GM23248 (cell line): ENCODE measurements around the gene STK36. TPM values are rescaled to one million over a fixed set of nuclear protein-coding genes. Genes with fewer than 3 reads are reported as not detected.

Experiments used
- DNase-seq: peaks from one replicate; pipeline ENCODE4 v3.0.0-alpha.2; 2015
- H2AFZ ChIP-seq: fragments of 200-600 bp; sonication (generic); 2 replicates; pipeline ENCODE4 v1.6.1; 2016; ENCODE audit warnings: antibody characterized with exemption
- H3F3A ChIP-seq: fragments of 200-600 bp; sonication (generic); 2 replicates; pipeline ENCODE4 v1.6.1; 2016; ENCODE audit warnings: mild to moderate bottlenecking, antibody characterized with exemption, mixed run types; ENCODE audit not compliant: insufficient read depth
- H3K27ac ChIP-seq: fragments of 200-600 bp; sonication (generic); 2 replicates; pipeline ENCODE4 v1.5.1; 2016; ENCODE audit warnings: mild to moderate bottlenecking
- H3K27me3 ChIP-seq: fragments of 200-600 bp; sonication (generic); replicated peaks from 2 replicates; pipeline ENCODE4 v1.6.1; 2016; ENCODE audit warnings: mild to moderate bottlenecking; ENCODE audit not compliant: insufficient read depth
- H3K36me3 ChIP-seq: fragments of 200-600 bp; sonication (generic); 2 replicates; pipeline ENCODE4 v1.6.1; 2016; ENCODE audit warnings: low read depth, mild to moderate bottlenecking
- H3K4me1 ChIP-seq: fragments of 200-600 bp; sonication (generic); 2 replicates; pipeline ENCODE4 v1.6.1; 2016; ENCODE audit warnings: mild to moderate bottlenecking; ENCODE audit not compliant: insufficient read depth
- H3K4me2 ChIP-seq: fragments of 200-600 bp; sonication (generic); one replicate; pipeline ENCODE4 v1.6.1; 2016; ENCODE audit warnings: mild to moderate bottlenecking; ENCODE audit not compliant: unreplicated experiment
- H3K4me3 ChIP-seq: fragments of 200-600 bp; sonication (generic); 2 replicates; pipeline ENCODE4 v1.5.1; 2016; ENCODE audit warnings: mild to moderate bottlenecking
- H3K79me2 ChIP-seq: fragments of 200-600 bp; sonication (generic); 2 replicates; pipeline ENCODE4 v1.6.1; 2016; ENCODE audit warnings: mild to moderate bottlenecking; ENCODE audit not compliant: insufficient read depth
- H3K9ac ChIP-seq: fragments of 200-600 bp; sonication (generic); 2 replicates; pipeline ENCODE4 v1.6.1; 2016; ENCODE audit warnings: mild to moderate bottlenecking
- H3K9me2 ChIP-seq: fragments of 200-600 bp; sonication (generic); 2 replicates; pipeline ENCODE4 v1.6.1; 2016; ENCODE audit warnings: mixed run types, mild to moderate bottlenecking, moderate library complexity; ENCODE audit not compliant: insufficient read depth
- H3K9me3 ChIP-seq: fragments of 200-600 bp; sonication (generic); one replicate; pipeline ENCODE4 v1.6.1; 2017; ENCODE audit warnings: low read depth
- H4K20me1 ChIP-seq: fragments of 200-600 bp; sonication (generic); 2 replicates; pipeline ENCODE4 v1.6.0; 2016; ENCODE audit not compliant: insufficient read depth
- EZH2 ChIP-seq: fragments of 200-600 bp; sonication (generic); IDR thresholded peaks from 2 replicates; pipeline ENCODE4 v1.6.1; 2018; ENCODE audit warnings: antibody characterized with exemption, mild to moderate bottlenecking; ENCODE audit not compliant: insufficient read depth, poor library complexity, severe bottlenecking
- EZH2phosphoT487 ChIP-seq: fragments of 200-600 bp; sonication (generic); IDR thresholded peaks from 2 replicates; pipeline ENCODE4 v1.6.1; 2018; ENCODE audit warnings: antibody characterized with exemption, moderate library complexity, mild to moderate bottlenecking, low read depth; ENCODE audit not compliant: insufficient read depth
- WGBS, 2 experiments: methylation state at CpG; one replicate each; pipeline ENCODE4 v1.1.6; 2015 to 2017; ENCODE audit warnings: low lambda C conversion rate in 2 of 2, low coverage in 1 of 2; ENCODE audit errors: missing lambda C conversion rate in 2 of 2; 5-methylcytosine and 5-hydroxymethylcytosine counted together
- in situ Hi-C: fragments of 300-500 bp; cut with MboI; formaldehyde crosslinking; loops from 2 replicates; pipeline ENCODE4 v1.15.0; 2020
- polyA plus RNA-seq: library from polyadenylated mRNA; unstranded; fragments of >200 nt; fragmentation: Nextera tagmentation; extraction: Ambion mirVana; gene quantifications from 2 replicates; pipeline ENCODE4 v1.2.1, GENCODE V29; 2016
- total RNA-seq: library from RNA; depleted of rRNA; stranded (reverse); fragments of >200 nt; shearing (Covaris generic); gene quantifications from 2 replicates; pipeline ENCODE4 v1.2.3, GENCODE V29; 2014

STK36 gene
- total and polyA plus RNA-seq, 2 experiments from 2014 or later: 22.2 to 24.5 TPM

- Histone ChIP-seq H4K20me1 (no peaks in the 10 kb centered on the region), H3K27me3 (no peaks in the 10 kb centered on the region), H3K9ac (no peak overlapping the region), H3K27ac (no peak overlapping the region), H3K4me2 (no peak overlapping the region), H3K9me3 (no peaks in the 10 kb centered on the region), H2AFZ (no peak overlapping the region), H3K9me2 (no peaks in the 10 kb centered on the region), H3K4me3 (no peak overlapping the region), H3K4me1 (peaks cover 4% of the 10 kb centered on the region; the same call in 1 of the 2 replicates), H3K79me2 (peaks cover 33% of the 10 kb centered on the region), H3K36me3 (peaks cover 17% of the 10 kb centered on the region), H3F3A (peaks cover 17% of the 10 kb centered on the region; the same call in 1 of the 2 replicates)
- DNase-seq: no peak
- 82 to 91% methylated on average over 10 of the region's 10 CpGs for WGBS, 2 experiments
- in situ Hi-C loops: no loop called here
- TF ChIP-seq EZH2phosphoT487: no peak
- no peak for TF ChIP-seq EZH2
Observed at GRCh38 chr2:218662827-218663226, 9.1 kb upstream of the STK36 start.

GRCh38 chr2:218663901-218664300 is 8.0 kb upstream of the STK36 start:
- no peak overlapping the region for H3K27ac ChIP-seq
- peaks cover 17% of the 10 kb centered on the region; the same call in 1 of the 2 replicates for H3F3A ChIP-seq
- H4K20me1 ChIP-seq: 0 out of 2 replicates have a peak, but pooled peaks cover under 1% of the 10 kb centered on the region
- no peak overlapping the region for H3K4me3 ChIP-seq
- H2AFZ ChIP-seq: no peak overlapping the region
- no peak overlapping the region for H3K9ac ChIP-seq
- H3K9me3 ChIP-seq: no peaks in the 10 kb centered on the region
- H3K9me2 ChIP-seq: no peaks in the 10 kb centered on the region
- H3K4me1 ChIP-seq: peaks cover 4% of the 10 kb centered on the region; the same call in 1 of the 2 replicates
- peaks cover 18% of the 10 kb centered on the region for H3K36me3 ChIP-seq
- H3K4me2 ChIP-seq: no peak overlapping the region
- no peak for DNase-seq
- no peaks in the 10 kb centered on the region for H3K27me3 ChIP-seq
- WGBS, 2 experiments: 85 to 92% methylated on average over 15 of the region's 15 CpGs
- H3K79me2 ChIP-seq: peaks cover 28% of the 10 kb centered on the region
- in situ Hi-C loops: no loop called here
- no peak for TF ChIP-seq EZH2phosphoT487
- no peak for TF ChIP-seq EZH2

DNA sequence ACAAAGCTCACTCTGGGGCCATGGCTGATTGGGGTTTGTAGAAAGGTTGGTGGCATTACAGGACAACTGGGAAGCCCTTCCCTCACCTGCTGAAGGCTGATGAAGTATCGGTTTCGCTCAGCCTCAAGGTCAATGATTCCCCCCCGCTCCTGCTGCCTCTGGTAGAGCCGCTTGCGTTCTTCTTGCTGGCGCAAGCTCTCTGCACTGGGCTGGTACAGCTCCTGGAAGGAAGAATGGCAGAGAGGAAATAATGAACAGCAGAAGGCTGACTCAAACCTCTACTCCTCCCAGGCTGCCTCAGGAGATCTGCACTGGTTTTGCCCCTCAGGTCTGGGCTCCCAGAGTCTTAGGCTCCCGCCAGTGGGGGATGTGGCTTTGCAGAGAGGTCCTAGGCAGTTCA is 7.2 kb upstream of the STK36 start:
- no peak overlapping the region for H3K27ac ChIP-seq
- H3K4me1 ChIP-seq: peaks cover 4% of the 10 kb centered on the region; the same call in 1 of the 2 replicates
- DNase-seq: no peak
- H3K4me3 ChIP-seq: no peak overlapping the region
- no peak overlapping the region for H3K9ac ChIP-seq
- in situ Hi-C loops: no loop called here
- peaks cover 17% of the 10 kb centered on the region; the same call in 1 of the 2 replicates for H3F3A ChIP-seq
- TF ChIP-seq EZH2 (no peak), EZH2phosphoT487 (no peak)
- H4K20me1 ChIP-seq: 0 out of 2 replicates have a peak, but pooled peaks cover 5% of the 10 kb centered on the region
- H3K36me3 ChIP-seq: peaks cover 18% of the 10 kb centered on the region
- no peak overlapping the region for H2AFZ ChIP-seq
- no peaks in the 10 kb centered on the region for H3K9me3 ChIP-seq
- no peaks in the 10 kb centered on the region for H3K9me2 ChIP-seq
- H3K27me3 ChIP-seq: no peaks in the 10 kb centered on the region
- no peak overlapping the region for H3K4me2 ChIP-seq
- peaks cover 34% of the 10 kb centered on the region for H3K79me2 ChIP-seq
- WGBS, 2 experiments: 99 to 100% methylated on average over 7 of the region's 7 CpGs

DNA sequence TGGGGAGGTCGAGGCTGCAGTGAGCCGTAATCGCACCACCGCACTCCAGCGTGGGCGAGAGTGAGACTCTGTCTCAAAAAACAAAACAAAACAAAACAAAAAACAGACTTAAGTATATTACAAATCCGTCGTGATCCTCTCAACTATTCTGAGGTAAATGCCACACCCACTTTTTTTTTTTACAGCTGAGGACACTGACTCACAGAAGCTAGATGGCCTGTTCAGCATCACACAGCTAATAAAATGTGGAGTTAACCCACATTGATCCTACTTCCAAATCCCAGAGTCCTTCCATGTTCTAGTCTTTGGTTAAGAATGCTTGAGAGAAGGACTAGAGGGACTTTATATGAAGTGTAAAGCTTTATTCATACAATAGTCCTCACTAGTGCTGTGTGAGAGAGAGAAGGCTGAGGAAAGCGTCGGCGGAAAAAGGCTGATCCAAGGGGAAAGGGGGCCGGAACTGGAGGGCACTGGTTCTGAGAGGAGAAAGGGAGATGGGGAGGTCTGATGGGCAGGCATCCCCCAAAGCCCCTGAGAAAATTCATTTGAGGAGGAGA is 711 bp upstream of the STK36 start:
- in situ Hi-C loops: no loop called here
- H4K20me1 ChIP-seq: 0 out of 2 replicates have a peak, but pooled peaks cover 5% of the 10 kb centered on the region
- H3K27ac ChIP-seq: peak overlapping the region; percentile 81
- peak overlapping the region; percentile 87 for H3K9ac ChIP-seq
- H3K36me3 ChIP-seq: peaks cover 15% of the 10 kb centered on the region
- no peaks in the 10 kb centered on the region for H3K27me3 ChIP-seq
- peaks cover 15% of the 10 kb centered on the region for H3F3A ChIP-seq
- H3K9me3 ChIP-seq: no peaks in the 10 kb centered on the region
- H3K4me3 ChIP-seq: peak overlapping the region; percentile 92
- peaks cover 57% of the 10 kb centered on the region for H3K79me2 ChIP-seq
- peaks cover 8% of the 10 kb centered on the region for H3K4me1 ChIP-seq
- 38 to 40% methylated on average over 12 of the region's 12 CpGs for WGBS, 2 experiments
- peak; percentile 75 for DNase-seq
- TF ChIP-seq EZH2 (no peak), EZH2phosphoT487 (no peak)
- no peaks in the 10 kb centered on the region for H3K9me2 ChIP-seq
- H2AFZ ChIP-seq: peak overlapping the region; percentile 91
- peak overlapping the region; percentile 84 for H3K4me2 ChIP-seq
